Activated naive CD4-positive, alpha-beta T cell treated with anti-CD3 and anti-CD28 coated beads, Interleukin-2, amount 50 U/mL, for 24 hours (primary cell): Measurements from ENCODE around the gene LPAR5.

ENCODE experiments used
- H3K27ac Mint-ChIP-seq: one replicate; pipeline ENCODE4 v1.8.0; 2021; ENCODE audit warnings: mild to moderate bottlenecking, mixed read lengths
- H3K27me3 Mint-ChIP-seq: one replicate; pipeline ENCODE4 v1.8.0; 2021; ENCODE audit warnings: mixed read lengths
- H3K36me3 Mint-ChIP-seq: one replicate; pipeline ENCODE4 v1.8.0; 2021; ENCODE audit warnings: mixed read lengths
- H3K4me1 Mint-ChIP-seq: one replicate; pipeline ENCODE4 v1.8.0; 2021; ENCODE audit warnings: mixed read lengths
- H3K4me3 Mint-ChIP-seq: one replicate; pipeline ENCODE4 v1.8.0; 2021; ENCODE audit warnings: mild to moderate bottlenecking, mixed read lengths
- H3K9me3 Mint-ChIP-seq: one replicate; pipeline ENCODE4 v1.8.0; 2021; ENCODE audit warnings: mixed read lengths

LPAR5 gene

GRCh38 chr12:6644903-6645302 is 9.1 kb upstream of the LPAR5 start:
- Mint-ChIP-seq H3K4me1 (peaks cover 14% of the 10 kb centered on the region), H3K27me3 (no peaks in the 10 kb centered on the region), H3K36me3 (peaks cover 16% of the 10 kb centered on the region), H3K9me3 (peaks cover 4% of the 10 kb centered on the region), H3K4me3 (no peak overlapping the region), H3K27ac (no peak overlapping the region)

GRCh38 chr12:6644257-6644596 is 8.5 kb upstream of the LPAR5 start:
- H3K4me1 Mint-ChIP-seq, result peaks cover 14% of the 10 kb centered on the region
- H3K4me3 Mint-ChIP-seq, result no peak overlapping the region
- peaks cover 4% of the 10 kb centered on the region for H3K9me3 Mint-ChIP-seq
- H3K27me3 Mint-ChIP-seq, result no peaks in the 10 kb centered on the region
- peaks cover 16% of the 10 kb centered on the region for H3K36me3 Mint-ChIP-seq
- no peak overlapping the region for H3K27ac Mint-ChIP-seq

GRCh38 chr12:6643569-6644256 is 8.0 kb upstream of the LPAR5 start:
- no peak overlapping the region for H3K27ac Mint-ChIP-seq
- H3K27me3 Mint-ChIP-seq, result no peaks in the 10 kb centered on the region
- no peak overlapping the region for H3K4me3 Mint-ChIP-seq
- H3K9me3 Mint-ChIP-seq, result peaks cover 4% of the 10 kb centered on the region
- peaks cover 16% of the 10 kb centered on the region for H3K36me3 Mint-ChIP-seq
- H3K4me1 Mint-ChIP-seq, result peaks cover 14% of the 10 kb centered on the region

- H3K4me3 Mint-ChIP-seq, result no peak overlapping the region
- peaks cover 13% of the 10 kb centered on the region for H3K36me3 Mint-ChIP-seq
Measured at GRCh38 chr12:6641131-6641530, 5.4 kb upstream of the LPAR5 start.

GRCh38 chr12:6640497-6640896 is 4.7 kb upstream of the LPAR5 start:
- H3K9me3 Mint-ChIP-seq, result peaks cover 4% of the 10 kb centered on the region
- H3K27ac Mint-ChIP-seq, result no peak overlapping the region
- no peak overlapping the region for H3K4me3 Mint-ChIP-seq
- no peaks in the 10 kb centered on the region for H3K27me3 Mint-ChIP-seq
- peaks cover 12% of the 10 kb centered on the region for H3K4me1 Mint-ChIP-seq
- peaks cover 13% of the 10 kb centered on the region for H3K36me3 Mint-ChIP-seq

More at GRCh38 chr12:6641131-6641530, 5.4 kb upstream of the LPAR5 start:
- H3K9me3 Mint-ChIP-seq, result peaks cover 4% of the 10 kb centered on the region
- peaks cover 8% of the 10 kb centered on the region for H3K4me1 Mint-ChIP-seq
- H3K27me3 Mint-ChIP-seq, result no peaks in the 10 kb centered on the region
- H3K27ac Mint-ChIP-seq, result no peak overlapping the region

GRCh38 chr12:6639151-6639801 is 3.5 kb upstream of the LPAR5 start:
- H3K9me3 Mint-ChIP-seq, result peaks cover 4% of the 10 kb centered on the region
- peaks cover 11% of the 10 kb centered on the region for H3K36me3 Mint-ChIP-seq
- H3K27me3 Mint-ChIP-seq, result no peaks in the 10 kb centered on the region
- no peak overlapping the region for H3K27ac Mint-ChIP-seq
- H3K4me3 Mint-ChIP-seq, result no peak overlapping the region
- H3K4me1 Mint-ChIP-seq, result peaks cover 18% of the 10 kb centered on the region

GRCh38 chr12:6638305-6638704 is 2.5 kb upstream of the LPAR5 start:
- Mint-ChIP-seq H3K27ac (no peak overlapping the region), H3K4me1 (peaks cover 22% of the 10 kb centered on the region), H3K4me3 (no peak overlapping the region), H3K27me3 (no peaks in the 10 kb centered on the region), H3K9me3 (peaks cover 4% of the 10 kb centered on the region), H3K36me3 (peaks cover 4% of the 10 kb centered on the region)

- Mint-ChIP-seq H3K4me3 (peak overlapping the region; percentile 53), H3K27ac (peak overlapping the region; percentile 85), H3K27me3 (no peaks in the 10 kb centered on the region), H3K36me3 (no peaks in the 10 kb centered on the region), H3K9me3 (no peaks in the 10 kb centered on the region), H3K4me1 (peaks cover 48% of the 10 kb centered on the region)
Measured at GRCh38 chr12:6635375-6635855, 344 bp downstream of the LPAR5 start.

GRCh38 chr12:6632026-6632983 is 3.5 kb downstream of the LPAR5 start:
- no peaks in the 10 kb centered on the region for H3K27me3 Mint-ChIP-seq
- H3K9me3 Mint-ChIP-seq, result no peaks in the 10 kb centered on the region
- H3K4me1 Mint-ChIP-seq, result peaks cover 61% of the 10 kb centered on the region
- peak overlapping the region; percentile 89 for H3K4me3 Mint-ChIP-seq
- peak overlapping the region; percentile 100 for H3K27ac Mint-ChIP-seq
- H3K36me3 Mint-ChIP-seq, result no peaks in the 10 kb centered on the region

- Mint-ChIP-seq H3K36me3 (no peaks in the 10 kb centered on the region), H3K4me3 (peak overlapping the region; percentile 89), H3K27me3 (no peaks in the 10 kb centered on the region), H3K9me3 (no peaks in the 10 kb centered on the region), H3K27ac (peak overlapping the region; percentile 100), H3K4me1 (peaks cover 67% of the 10 kb centered on the region)
Measured at GRCh38 chr12:6631549-6631961, 4.2 kb downstream of the LPAR5 start.

GRCh38 chr12:6630736-6631135 is 5.0 kb downstream of the LPAR5 start:
- Mint-ChIP-seq H3K36me3 (no peaks in the 10 kb centered on the region), H3K4me1 (peaks cover 64% of the 10 kb centered on the region), H3K9me3 (no peaks in the 10 kb centered on the region), H3K27me3 (no peaks in the 10 kb centered on the region), H3K27ac (peak overlapping the region; percentile 100), H3K4me3 (peak overlapping the region; percentile 89)

- Mint-ChIP-seq H3K4me1 (peaks cover 45% of the 10 kb centered on the region), H3K9me3 (no peaks in the 10 kb centered on the region), H3K27me3 (no peaks in the 10 kb centered on the region), H3K27ac (peak overlapping the region; percentile 89), H3K36me3 (no peaks in the 10 kb centered on the region), H3K4me3 (peak overlapping the region; percentile 90)
Measured at GRCh38 chr12:6627616-6628015, 8.1 kb downstream of the LPAR5 start.

GRCh38 chr12:6626654-6627283 is 9.0 kb downstream of the LPAR5 start:
- no peak overlapping the region for H3K4me3 Mint-ChIP-seq
- no peaks in the 10 kb centered on the region for H3K36me3 Mint-ChIP-seq
- peaks cover 36% of the 10 kb centered on the region for H3K4me1 Mint-ChIP-seq
- peak overlapping the region; percentile 10 for H3K27ac Mint-ChIP-seq
- H3K27me3 Mint-ChIP-seq, result no peaks in the 10 kb centered on the region
- no peaks in the 10 kb centered on the region for H3K9me3 Mint-ChIP-seq

- Mint-ChIP-seq H3K4me3 (peak overlapping the region; percentile 71), H3K27me3 (no peaks in the 10 kb centered on the region), H3K27ac (peak overlapping the region; percentile 55), H3K9me3 (no peaks in the 10 kb centered on the region), H3K36me3 (no peaks in the 10 kb centered on the region), H3K4me1 (peaks cover 13% of the 10 kb centered on the region)
Measured at GRCh38 chr12:6620885-6621274, 14.9 kb downstream of the LPAR5 start.

- Mint-ChIP-seq H3K27me3 (no peaks in the 10 kb centered on the region), H3K27ac (no peak overlapping the region), H3K4me3 (peak overlapping the region; percentile 71), H3K9me3 (no peaks in the 10 kb centered on the region), H3K4me1 (peaks cover 13% of the 10 kb centered on the region), H3K36me3 (no peaks in the 10 kb centered on the region)
Measured at GRCh38 chr12:6620137-6620884, 15.4 kb downstream of the LPAR5 start.
